ENCODE data around the gene SLC22A3.

- TF ChIP-seq TEAD4 (CRISPR knock-in tag; IDR thresholded peaks at IDR 0.05), result no peak
- TF ChIP-seq ZBTB43 (CRISPR knock-in tag; IDR thresholded peaks at IDR 0.05), result no peak
- TF ChIP-seq, protein P1, sequence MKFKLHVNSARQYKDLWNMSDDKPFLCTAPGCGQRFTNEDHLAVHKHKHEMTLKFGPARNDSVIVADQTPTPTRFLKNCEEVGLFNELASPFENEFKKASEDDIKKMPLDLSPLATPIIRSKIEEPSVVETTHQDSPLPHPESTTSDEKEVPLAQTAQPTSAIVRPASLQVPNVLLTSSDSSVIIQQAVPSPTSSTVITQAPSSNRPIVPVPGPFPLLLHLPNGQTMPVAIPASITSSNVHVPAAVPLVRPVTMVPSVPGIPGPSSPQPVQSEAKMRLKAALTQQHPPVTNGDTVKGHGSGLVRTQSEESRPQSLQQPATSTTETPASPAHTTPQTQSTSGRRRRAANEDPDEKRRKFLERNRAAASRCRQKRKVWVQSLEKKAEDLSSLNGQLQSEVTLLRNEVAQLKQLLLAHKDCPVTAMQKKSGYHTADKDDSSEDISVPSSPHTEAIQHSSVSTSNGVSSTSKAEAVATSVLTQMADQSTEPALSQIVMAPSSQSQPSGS (CRISPR knock-in tag; IDR thresholded peaks at IDR 0.05; ENCODE audit: borderline replicate concordance, low read depth), result no peak
- TF ChIP-seq, protein P2, sequence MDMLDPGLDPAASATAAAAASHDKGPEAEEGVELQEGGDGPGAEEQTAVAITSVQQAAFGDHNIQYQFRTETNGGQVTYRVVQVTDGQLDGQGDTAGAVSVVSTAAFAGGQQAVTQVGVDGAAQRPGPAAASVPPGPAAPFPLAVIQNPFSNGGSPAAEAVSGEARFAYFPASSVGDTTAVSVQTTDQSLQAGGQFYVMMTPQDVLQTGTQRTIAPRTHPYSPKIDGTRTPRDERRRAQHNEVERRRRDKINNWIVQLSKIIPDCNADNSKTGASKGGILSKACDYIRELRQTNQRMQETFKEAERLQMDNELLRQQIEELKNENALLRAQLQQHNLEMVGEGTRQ (CRISPR knock-in tag; IDR thresholded peaks at IDR 0.05), result no peak
- TF ChIP-seq, protein P3, sequence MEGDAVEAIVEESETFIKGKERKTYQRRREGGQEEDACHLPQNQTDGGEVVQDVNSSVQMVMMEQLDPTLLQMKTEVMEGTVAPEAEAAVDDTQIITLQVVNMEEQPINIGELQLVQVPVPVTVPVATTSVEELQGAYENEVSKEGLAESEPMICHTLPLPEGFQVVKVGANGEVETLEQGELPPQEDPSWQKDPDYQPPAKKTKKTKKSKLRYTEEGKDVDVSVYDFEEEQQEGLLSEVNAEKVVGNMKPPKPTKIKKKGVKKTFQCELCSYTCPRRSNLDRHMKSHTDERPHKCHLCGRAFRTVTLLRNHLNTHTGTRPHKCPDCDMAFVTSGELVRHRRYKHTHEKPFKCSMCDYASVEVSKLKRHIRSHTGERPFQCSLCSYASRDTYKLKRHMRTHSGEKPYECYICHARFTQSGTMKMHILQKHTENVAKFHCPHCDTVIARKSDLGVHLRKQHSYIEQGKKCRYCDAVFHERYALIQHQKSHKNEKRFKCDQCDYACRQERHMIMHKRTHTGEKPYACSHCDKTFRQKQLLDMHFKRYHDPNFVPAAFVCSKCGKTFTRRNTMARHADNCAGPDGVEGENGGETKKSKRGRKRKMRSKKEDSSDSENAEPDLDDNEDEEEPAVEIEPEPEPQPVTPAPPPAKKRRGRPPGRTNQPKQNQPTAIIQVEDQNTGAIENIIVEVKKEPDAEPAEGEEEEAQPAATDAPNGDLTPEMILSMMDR (IDR thresholded peaks at IDR 0.05), result no peak
- no peak for TF ChIP-seq PRRX2 (CRISPR knock-in tag; IDR thresholded peaks at IDR 0.05)
- no peak for TF ChIP-seq ESRRA (CRISPR knock-in tag; IDR thresholded peaks at IDR 0.05; ENCODE audit: borderline replicate concordance)
- no peak for TF ChIP-seq SMAD3 (CRISPR knock-in tag; IDR thresholded peaks at IDR 0.05; ENCODE audit: borderline replicate concordance)
- TF ChIP-seq ELF4 (CRISPR knock-in tag; IDR thresholded peaks at IDR 0.05; ENCODE audit: low read depth), result no peak
- no peak for TF ChIP-seq GABPB1 (CRISPR knock-in tag; IDR thresholded peaks at IDR 0.05)
- TF ChIP-seq, protein P4, sequence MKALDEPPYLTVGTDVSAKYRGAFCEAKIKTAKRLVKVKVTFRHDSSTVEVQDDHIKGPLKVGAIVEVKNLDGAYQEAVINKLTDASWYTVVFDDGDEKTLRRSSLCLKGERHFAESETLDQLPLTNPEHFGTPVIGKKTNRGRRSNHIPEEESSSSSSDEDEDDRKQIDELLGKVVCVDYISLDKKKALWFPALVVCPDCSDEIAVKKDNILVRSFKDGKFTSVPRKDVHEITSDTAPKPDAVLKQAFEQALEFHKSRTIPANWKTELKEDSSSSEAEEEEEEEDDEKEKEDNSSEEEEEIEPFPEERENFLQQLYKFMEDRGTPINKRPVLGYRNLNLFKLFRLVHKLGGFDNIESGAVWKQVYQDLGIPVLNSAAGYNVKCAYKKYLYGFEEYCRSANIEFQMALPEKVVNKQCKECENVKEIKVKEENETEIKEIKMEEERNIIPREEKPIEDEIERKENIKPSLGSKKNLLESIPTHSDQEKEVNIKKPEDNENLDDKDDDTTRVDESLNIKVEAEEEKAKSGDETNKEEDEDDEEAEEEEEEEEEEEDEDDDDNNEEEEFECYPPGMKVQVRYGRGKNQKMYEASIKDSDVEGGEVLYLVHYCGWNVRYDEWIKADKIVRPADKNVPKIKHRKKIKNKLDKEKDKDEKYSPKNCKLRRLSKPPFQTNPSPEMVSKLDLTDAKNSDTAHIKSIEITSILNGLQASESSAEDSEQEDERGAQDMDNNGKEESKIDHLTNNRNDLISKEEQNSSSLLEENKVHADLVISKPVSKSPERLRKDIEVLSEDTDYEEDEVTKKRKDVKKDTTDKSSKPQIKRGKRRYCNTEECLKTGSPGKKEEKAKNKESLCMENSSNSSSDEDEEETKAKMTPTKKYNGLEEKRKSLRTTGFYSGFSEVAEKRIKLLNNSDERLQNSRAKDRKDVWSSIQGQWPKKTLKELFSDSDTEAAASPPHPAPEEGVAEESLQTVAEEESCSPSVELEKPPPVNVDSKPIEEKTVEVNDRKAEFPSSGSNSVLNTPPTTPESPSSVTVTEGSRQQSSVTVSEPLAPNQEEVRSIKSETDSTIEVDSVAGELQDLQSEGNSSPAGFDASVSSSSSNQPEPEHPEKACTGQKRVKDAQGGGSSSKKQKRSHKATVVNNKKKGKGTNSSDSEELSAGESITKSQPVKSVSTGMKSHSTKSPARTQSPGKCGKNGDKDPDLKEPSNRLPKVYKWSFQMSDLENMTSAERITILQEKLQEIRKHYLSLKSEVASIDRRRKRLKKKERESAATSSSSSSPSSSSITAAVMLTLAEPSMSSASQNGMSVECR (CRISPR knock-in tag; IDR thresholded peaks at IDR 0.05; ENCODE audit: borderline replicate concordance), result no peak
- no peak for TF ChIP-seq NFYB (CRISPR knock-in tag; conservative IDR thresholded peaks at IDR 0.05; ENCODE audit: low read depth)
- no peak for TF ChIP-seq MYBL2 (CRISPR knock-in tag; IDR thresholded peaks at IDR 0.05)
These were observed 79.3 kb downstream of the SLC22A3 start for GRCh38 chr6:160427312-160428068.

All from WTC11 (cell line).